ENCODE results near the gene C6orf89. TPM values are rescaled to one million over a fixed set of nuclear protein-coding genes. Genes with fewer than 3 reads are reported as not detected.
A peak's percentile ranks its signal among the peaks of the same experiment; 100 is the strongest.

Gene C6orf89
- polyA plus RNA-seq, 2 of the 4 experiments (the other 2 are of a cell fraction): 13.8 to 27.0 TPM

DNA sequence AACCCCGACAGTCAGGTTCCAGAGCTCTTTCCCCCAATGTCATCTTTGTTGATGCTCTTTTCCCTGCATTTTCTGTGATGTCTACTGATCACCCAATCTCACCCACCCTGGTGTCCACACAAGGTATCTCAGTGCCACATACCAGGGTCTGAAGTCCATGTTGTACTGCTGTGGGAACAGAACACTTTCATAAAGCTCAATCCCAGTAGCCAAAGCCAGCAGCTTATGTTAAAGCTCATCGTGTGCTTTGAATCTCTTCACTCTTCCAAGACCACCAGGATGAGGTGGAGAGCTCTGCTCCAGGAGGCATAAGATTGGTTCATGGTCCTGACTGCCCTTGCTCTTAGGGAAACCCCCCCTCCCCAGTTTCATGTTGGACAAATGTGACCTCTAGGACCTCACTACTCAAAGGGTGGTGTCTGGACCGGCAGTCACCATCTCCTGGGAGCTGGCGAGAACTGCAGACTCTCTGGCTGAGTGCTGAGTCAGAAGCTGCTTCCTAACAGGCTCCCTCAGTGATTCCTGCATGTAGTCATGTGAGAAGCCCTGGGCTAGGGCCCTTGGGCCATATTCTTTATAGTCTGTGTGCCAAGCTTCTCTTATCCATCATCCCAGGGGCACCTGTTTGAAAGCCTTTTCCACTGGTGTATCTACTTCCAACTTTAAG, 33.1 kb upstream of the C6orf89 start:
- Histone ChIP-seq H3K4me1 (no peaks in the 10 kb centered on the region), H3K4me2 (no peak overlapping the region), H3K9me3 (peaks cover 3% of the 10 kb centered on the region; the same call in 1 of the 3 replicates), H3K27ac (no peak overlapping the region), H3K4me3 (no peak overlapping the region)
- ATAC-seq: 0 out of 6 replicates have a peak, but pooled peaks of 1 of the 2 experiments have one; percentile 40
- no peak for FAIRE-seq
- POLR2A ChIA-PET: interaction anchor here (1.0 kb wide), 1 partner anchor 23 kb away, joined by 3 read pairs; no protein-coding TSS in a partner anchor
- TF ChIP-seq REST (IDR thresholded peaks at IDR 0.05) (no peak), NR3C1 (IDR thresholded peaks at IDR 0.05) (no peak), ZC3H11A (IDR thresholded peaks at IDR 0.05) (no peak), JUN (IDR thresholded peaks at IDR 0.05) (no peak), RARB (CRISPR knock-in tag; IDR thresholded peaks at IDR 0.05) (no peak), RFX5 (IDR thresholded peaks at IDR 0.05) (no peak), BCL3 (IDR thresholded peaks at IDR 0.05) (no peak), POLR2AphosphoS2 (conservative IDR thresholded peaks at IDR 0.05; ENCODE audit: low read length) (no peak), HOXB5 (CRISPR knock-in tag; IDR thresholded peaks at IDR 0.05) (no peak), CTCF (IDR thresholded peaks at IDR 0.05) (no peak), SMC3 (IDR thresholded peaks at IDR 0.05) (no peak), USF2 (IDR thresholded peaks at IDR 0.05) (no peak), MAFK (IDR thresholded peaks at IDR 0.05; ENCODE audit: partially characterized antibody) (no peak)
- TF ChIP-seq, protein P1, sequence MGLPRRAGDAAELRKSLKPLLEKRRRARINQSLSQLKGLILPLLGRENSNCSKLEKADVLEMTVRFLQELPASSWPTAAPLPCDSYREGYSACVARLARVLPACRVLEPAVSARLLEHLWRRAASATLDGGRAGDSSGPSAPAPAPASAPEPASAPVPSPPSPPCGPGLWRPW (IDR thresholded peaks at IDR 0.05): no peak
- WGBS (ENCODE audit: missing lambda C conversion rate): 100% methylated on average over 1 of the region's 4 CpGs
- DNase-seq (ENCODE audit: low read depth in 1 of 2, low spot score in 1 of 2): no peak
- CTCF ChIA-PET: interaction anchor here (1.0 to 2.8 kb wide), 11 partner anchors 8 to 165 kb away, joined by 3 to 20 read pairs (median 5); partner anchors contain the start of gene C6orf89

GRCh38 chr6:36853325-36853724, 32.4 kb upstream of the C6orf89 start:
- no peak overlapping the region for H3K4me2 ChIP-seq
- CTCF ChIA-PET: interaction anchor here (1.0 to 2.6 kb wide), 4 partner anchors 13 to 165 kb away, joined by 3 to 8 read pairs (median 6); no protein-coding TSS in a partner anchor
- H3K4me1 ChIP-seq: no peaks in the 10 kb centered on the region
- no peak for DNase-seq (ENCODE audit: low read depth in 1 of 2, low spot score in 1 of 2)
- FAIRE-seq: no peak
- peaks cover 3% of the 10 kb centered on the region; the same call in 1 of the 3 replicates for H3K9me3 ChIP-seq
- no peak for ATAC-seq
- H3K27ac ChIP-seq: no peak overlapping the region
- WGBS (ENCODE audit: missing lambda C conversion rate): 77% methylated on average over 5 of the region's 5 CpGs
- POLR2A ChIA-PET: interaction anchor here (1.0 kb wide), 1 partner anchor 22 kb away, joined by 3 read pairs; no protein-coding TSS in a partner anchor
- no peak overlapping the region for H3K4me3 ChIP-seq
- TF ChIP-seq BCL3 (IDR thresholded peaks at IDR 0.05) (no peak), EP300 (IDR thresholded peaks at IDR 0.05) (no peak), FOSB (CRISPR knock-in tag; IDR thresholded peaks at IDR 0.05) (no peak), FOSL2 (IDR thresholded peaks at IDR 0.05) (no peak), FOSL2 (CRISPR knock-in tag; IDR thresholded peaks at IDR 0.05) (no peak), PBX3 (IDR thresholded peaks at IDR 0.05) (no peak), ZC3H11A (IDR thresholded peaks at IDR 0.05) (no peak), BHLHE40 (IDR thresholded peaks at IDR 0.05; ENCODE audit: low read depth, low read length) (no peak), PHF8 (IDR thresholded peaks at IDR 0.05; ENCODE audit: borderline replicate concordance, low read depth) (no peak), ZSCAN20 (CRISPR knock-in tag; IDR thresholded peaks at IDR 0.05) (no peak), NR3C1 (IDR thresholded peaks at IDR 0.05) (no peak), NFE2L2 (conservative IDR thresholded peaks at IDR 0.05; ENCODE audit: low read length) (no peak), RCOR1 (IDR thresholded peaks at IDR 0.05; ENCODE audit: low read depth, low read length) (no peak), ZFP36 (IDR thresholded peaks at IDR 0.05; ENCODE audit: borderline replicate concordance, partially characterized antibody) (no peak), RNF2 (IDR thresholded peaks at IDR 0.05; ENCODE audit: borderline replicate concordance, low read depth) (no peak)
- TF ChIP-seq, protein P1 (IDR thresholded peaks at IDR 0.05): no peak
